Activated CD4-positive, alpha-beta memory T cell treated with anti-CD3 and anti-CD28 coated beads, Interleukin-2, amount 10 ng/mL, durations not matched to agents 7 days and 5 days (primary cell): ENCODE results near the gene ANO2. TPM values are rescaled to one million over a fixed set of nuclear protein-coding genes. Genes with fewer than 3 reads are reported as not detected.

Source experiments
- CTCF ChIA-PET: fragments of 350-600 bp; sonication (Branson Sonifier 250); formaldehyde crosslinking; loops from one replicate; lab custom pipeline; 2021; ENCODE audit warnings: antibody characterized with exemption, inconsistent platforms; lab: Charles Lee
- POLR2A ChIA-PET: fragments of 350-600 bp; sonication (Branson Sonifier 250); formaldehyde crosslinking; loops from one replicate; lab custom pipeline; 2021; ENCODE audit warnings: antibody characterized with exemption; lab: Charles Lee
- DNase-seq: peaks from one replicate; pipeline ENCODE4 v3.0.0-alpha.2; 2020
- H3K27ac Mint-ChIP-seq: one replicate; pipeline ENCODE4 v1.8.0; 2021; ENCODE audit warnings: mild to moderate bottlenecking, mixed read lengths
- H3K27me3 Mint-ChIP-seq: one replicate; pipeline ENCODE4 v1.8.0; 2021; ENCODE audit warnings: mixed read lengths
- H3K36me3 Mint-ChIP-seq: one replicate; pipeline ENCODE4 v1.8.0; 2021; ENCODE audit warnings: low read depth, mixed read lengths
- H3K4me1 Mint-ChIP-seq: one replicate; pipeline ENCODE4 v1.8.0; 2021; ENCODE audit warnings: mixed read lengths
- H3K4me3 Mint-ChIP-seq: one replicate; pipeline ENCODE4 v1.8.0; 2021; ENCODE audit warnings: mild to moderate bottlenecking, mixed read lengths
- H3K9me3 Mint-ChIP-seq: one replicate; pipeline ENCODE4 v1.8.0; 2021; ENCODE audit warnings: mixed read lengths
- total RNA-seq, 2 experiments: library from RNA; stranded (reverse); gene quantifications; one replicate each; pipeline ENCODE4 v1.2.3, GENCODE V29; 2021

The ANO2 gene
- total RNA-seq, 2 experiments from 2014 or later, result not detected

DNA sequence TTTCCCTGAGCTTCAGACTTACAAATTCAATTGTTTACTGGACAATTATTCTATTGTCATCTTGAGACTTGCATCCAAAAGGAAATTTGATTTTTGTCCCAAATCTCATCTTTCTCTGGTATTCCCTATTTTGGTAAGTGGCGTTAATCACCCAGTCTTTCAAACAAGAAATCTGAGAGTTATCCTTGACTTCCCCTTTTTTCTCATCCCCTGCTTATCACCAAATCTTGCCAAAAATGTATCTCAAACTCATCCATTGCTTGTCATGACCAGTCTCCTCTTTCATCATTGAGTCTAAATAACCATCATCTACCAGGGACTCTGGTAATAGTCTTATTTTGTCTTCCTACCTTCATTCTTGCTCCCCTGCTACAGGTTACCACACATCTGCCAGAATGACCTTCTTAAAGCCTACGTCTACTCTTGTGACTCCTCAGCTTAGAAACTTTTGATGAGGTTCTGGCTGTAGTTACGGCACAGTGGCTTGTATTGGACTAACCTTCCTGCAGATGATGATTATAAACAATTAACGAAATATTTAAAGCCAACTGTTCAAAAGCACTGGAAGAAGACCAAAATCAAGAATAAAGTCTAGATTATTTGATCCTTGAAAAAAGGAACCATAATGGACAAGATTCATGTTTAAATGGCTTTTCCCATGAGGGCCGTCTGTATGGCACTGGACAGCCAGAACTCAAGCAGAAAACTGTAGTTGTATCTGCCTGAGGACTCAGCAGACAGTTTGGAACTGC is 9.0 kb upstream of the ANO2 start:
- no peak for DNase-seq
- Mint-ChIP-seq H3K9me3 (no peaks in the 10 kb centered on the region), H3K4me3 (no peak overlapping the region), H3K4me1 (no peaks in the 10 kb centered on the region), H3K27me3 (peaks cover 35% of the 10 kb centered on the region), H3K27ac (no peak overlapping the region), H3K36me3 (no peaks in the 10 kb centered on the region)
- CTCF ChIA-PET, result no interaction called here
- POLR2A ChIA-PET, result no interaction called here

- ChIA-PET POLR2A (no interaction called here), CTCF (no interaction called here)
- H3K27ac Mint-ChIP-seq, result no peak overlapping the region
- peaks cover 35% of the 10 kb centered on the region for H3K27me3 Mint-ChIP-seq
- H3K9me3 Mint-ChIP-seq, result no peaks in the 10 kb centered on the region
- no peak for DNase-seq
- no peak overlapping the region for H3K4me3 Mint-ChIP-seq
- no peaks in the 10 kb centered on the region for H3K36me3 Mint-ChIP-seq
- H3K4me1 Mint-ChIP-seq, result no peaks in the 10 kb centered on the region
Measured at GRCh38 chr12:5952031-5952430, 7.0 kb upstream of the ANO2 start.

DNA sequence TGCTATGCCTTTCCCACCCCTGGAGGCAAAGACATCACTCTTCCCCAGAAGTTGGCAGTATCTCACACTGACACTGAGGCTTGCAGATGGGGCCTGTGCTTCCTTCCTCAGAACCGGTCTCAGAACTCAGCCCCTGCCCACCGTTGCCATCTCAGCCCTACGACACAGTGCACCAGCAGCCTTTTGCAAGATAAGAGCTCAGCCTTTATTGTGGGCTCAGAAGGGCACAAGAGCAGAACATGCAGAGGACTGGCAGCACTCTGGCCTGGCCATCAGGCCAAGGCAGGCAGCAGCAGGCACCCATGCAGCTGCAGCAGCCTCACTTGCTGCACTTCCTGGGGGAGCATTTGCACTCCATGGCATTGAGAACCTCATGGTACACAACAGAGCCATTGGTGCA is 3.6 kb upstream of the ANO2 start:
- ChIA-PET CTCF (no interaction called here), POLR2A (no interaction called here)
- Mint-ChIP-seq H3K36me3 (no peaks in the 10 kb centered on the region), H3K27ac (no peak overlapping the region), H3K4me1 (peaks cover 2% of the 10 kb centered on the region), H3K27me3 (peaks cover 57% of the 10 kb centered on the region), H3K9me3 (no peaks in the 10 kb centered on the region), H3K4me3 (no peak overlapping the region)
- DNase-seq, result no peak

DNA sequence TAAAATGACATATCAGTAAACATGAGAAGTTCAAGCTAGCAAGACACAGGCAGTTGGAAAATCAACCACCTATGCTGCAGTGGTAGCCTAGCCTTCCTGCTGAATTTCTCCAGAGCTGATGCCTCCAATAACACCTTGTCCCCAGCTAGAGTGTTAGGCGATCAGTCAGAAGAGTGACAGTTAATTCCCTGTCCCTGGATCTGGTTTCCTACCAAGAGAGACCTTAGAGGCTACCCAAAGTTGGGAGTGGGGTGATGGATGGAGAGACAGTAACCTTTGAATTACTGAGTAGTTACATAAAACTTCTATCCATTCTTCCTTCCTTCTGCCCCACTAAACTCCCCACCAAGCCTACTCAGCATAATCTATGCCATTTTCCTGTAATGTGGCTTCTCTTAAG is 1.9 kb upstream of the ANO2 start:
- no peaks in the 10 kb centered on the region for H3K9me3 Mint-ChIP-seq
- H3K36me3 Mint-ChIP-seq, result no peaks in the 10 kb centered on the region

GRCh38 chr12:5946388-5946787 is 1.3 kb upstream of the ANO2 start:
- H3K9me3 Mint-ChIP-seq, result no peaks in the 10 kb centered on the region
- H3K4me3 Mint-ChIP-seq, result no peak overlapping the region
- H3K4me1 Mint-ChIP-seq, result peaks cover 2% of the 10 kb centered on the region
- CTCF ChIA-PET, result no interaction called here
- no peak for DNase-seq
- H3K27me3 Mint-ChIP-seq, result peaks cover 62% of the 10 kb centered on the region
- no peaks in the 10 kb centered on the region for H3K36me3 Mint-ChIP-seq
- POLR2A ChIA-PET, result no interaction called here
- H3K27ac Mint-ChIP-seq, result no peak overlapping the region

More for the DNA sequence above, 1.9 kb upstream of the ANO2 start:
- peaks cover 2% of the 10 kb centered on the region for H3K4me1 Mint-ChIP-seq
- H3K4me3 Mint-ChIP-seq, result no peak overlapping the region
- CTCF ChIA-PET, result no interaction called here
- no peak for DNase-seq
- H3K27ac Mint-ChIP-seq, result no peak overlapping the region
- POLR2A ChIA-PET, result no interaction called here
- peaks cover 64% of the 10 kb centered on the region for H3K27me3 Mint-ChIP-seq

- ChIA-PET CTCF (no interaction called here), POLR2A (no interaction called here)
- no peak overlapping the region for H3K27ac Mint-ChIP-seq
- no peak for DNase-seq
- no peak overlapping the region for H3K4me3 Mint-ChIP-seq
- H3K27me3 Mint-ChIP-seq, result peaks cover 57% of the 10 kb centered on the region
- H3K36me3 Mint-ChIP-seq, result no peaks in the 10 kb centered on the region
- H3K9me3 Mint-ChIP-seq, result no peaks in the 10 kb centered on the region
- peaks cover 2% of the 10 kb centered on the region for H3K4me1 Mint-ChIP-seq
Measured at GRCh38 chr12:5944688-5945070, 380 bp downstream of the ANO2 start.

GRCh38 chr12:5944053-5944452 is 1.0 kb downstream of the ANO2 start:
- DNase-seq, result no peak
- Mint-ChIP-seq H3K4me1 (peaks cover 2% of the 10 kb centered on the region), H3K9me3 (no peaks in the 10 kb centered on the region), H3K36me3 (no peaks in the 10 kb centered on the region), H3K27ac (no peak overlapping the region), H3K27me3 (peaks cover 61% of the 10 kb centered on the region), H3K4me3 (no peak overlapping the region)
- ChIA-PET POLR2A (no interaction called here), CTCF (no interaction called here)

DNA sequence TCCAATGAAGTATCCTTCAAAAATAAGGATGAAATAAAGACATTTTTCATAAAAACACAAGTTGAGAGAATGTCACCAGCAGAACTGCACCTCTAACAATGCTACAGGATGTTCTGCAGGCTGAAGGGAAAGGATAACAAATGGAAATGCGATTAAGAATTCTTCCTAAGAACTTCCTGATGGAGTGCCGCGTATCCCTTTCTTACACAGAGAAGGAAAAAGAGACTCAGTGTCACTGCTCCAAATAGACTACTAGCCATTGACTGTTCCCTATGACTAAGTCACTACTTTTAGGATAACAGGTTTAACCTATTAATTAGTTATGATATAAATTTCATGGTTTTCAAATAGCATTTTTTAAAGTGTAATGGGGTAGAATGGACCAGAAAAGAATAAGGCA is 3.2 kb downstream of the ANO2 start:
- Mint-ChIP-seq H3K36me3 (no peaks in the 10 kb centered on the region), H3K27ac (no peak overlapping the region), H3K27me3 (peaks cover 55% of the 10 kb centered on the region), H3K4me3 (no peak overlapping the region), H3K4me1 (peaks cover 2% of the 10 kb centered on the region), H3K9me3 (no peaks in the 10 kb centered on the region)
- no peak for DNase-seq
- ChIA-PET POLR2A (no interaction called here), CTCF (interaction anchor here (0.7 kb wide), 1 partner anchor 47 kb away, joined by 3 read pairs; no protein-coding TSS in a partner anchor)

DNA sequence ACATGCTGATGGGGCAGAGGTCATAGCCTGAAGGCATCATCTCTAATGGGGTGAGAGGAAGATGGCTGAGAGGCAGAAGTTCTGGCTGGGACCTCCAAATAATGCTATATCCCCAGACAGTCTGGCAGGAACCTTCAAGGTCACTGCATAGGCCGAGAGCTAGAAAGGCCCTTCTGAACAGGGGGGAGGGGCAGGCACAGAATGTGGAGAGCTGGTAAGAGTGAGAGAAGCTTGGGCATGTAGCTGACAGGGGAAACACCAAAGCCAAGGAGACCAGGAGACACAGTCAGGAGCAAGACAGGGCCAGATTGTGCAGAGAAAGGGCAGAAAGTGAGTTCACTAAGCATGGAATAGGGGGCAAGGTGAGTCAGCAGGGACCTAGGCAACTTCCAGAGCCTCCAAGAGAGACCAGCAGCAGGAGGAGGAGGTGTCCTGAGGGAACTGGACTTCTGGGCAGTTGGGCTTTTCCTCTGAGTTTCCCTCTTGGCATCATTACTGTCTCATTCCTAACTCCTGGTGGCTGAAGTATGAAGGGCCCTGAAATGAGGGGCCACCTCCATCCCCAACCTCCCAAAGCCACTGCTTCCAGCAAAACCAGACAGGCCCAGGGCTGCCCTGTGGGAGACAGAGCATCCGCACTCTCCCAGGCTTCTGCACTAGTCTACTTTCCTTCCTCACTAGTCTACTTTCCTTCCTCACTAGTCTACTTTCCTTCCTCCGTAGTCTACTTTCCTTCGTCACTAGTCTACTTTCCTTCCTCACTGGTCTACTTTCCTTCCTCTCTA is 17.1 kb downstream of the ANO2 start:
- Mint-ChIP-seq H3K36me3 (no peaks in the 10 kb centered on the region), H3K27me3 (no peaks in the 10 kb centered on the region), H3K9me3 (peaks cover 15% of the 10 kb centered on the region), H3K4me3 (no peak overlapping the region), H3K27ac (no peak overlapping the region), H3K4me1 (no peaks in the 10 kb centered on the region)
- no peak for DNase-seq
- POLR2A ChIA-PET, result no interaction called here
- CTCF ChIA-PET, result no interaction called here

GRCh38 chr12:5925646-5926045 is 19.4 kb downstream of the ANO2 start:
- ChIA-PET POLR2A (no interaction called here), CTCF (no interaction called here)
- DNase-seq, result no peak
- no peaks in the 10 kb centered on the region for H3K36me3 Mint-ChIP-seq
- no peaks in the 10 kb centered on the region for H3K27me3 Mint-ChIP-seq
- H3K4me1 Mint-ChIP-seq, result no peaks in the 10 kb centered on the region
- no peak overlapping the region for H3K4me3 Mint-ChIP-seq
- H3K27ac Mint-ChIP-seq, result no peak overlapping the region
- H3K9me3 Mint-ChIP-seq, result peaks cover 10% of the 10 kb centered on the region

GRCh38 chr12:5924342-5924741 is 20.7 kb downstream of the ANO2 start:
- DNase-seq, result no peak
- Mint-ChIP-seq H3K9me3 (peaks cover 8% of the 10 kb centered on the region), H3K36me3 (no peaks in the 10 kb centered on the region), H3K27me3 (no peaks in the 10 kb centered on the region), H3K4me3 (no peak overlapping the region), H3K27ac (no peak overlapping the region), H3K4me1 (no peaks in the 10 kb centered on the region)
- ChIA-PET CTCF (no interaction called here), POLR2A (no interaction called here)

DNA sequence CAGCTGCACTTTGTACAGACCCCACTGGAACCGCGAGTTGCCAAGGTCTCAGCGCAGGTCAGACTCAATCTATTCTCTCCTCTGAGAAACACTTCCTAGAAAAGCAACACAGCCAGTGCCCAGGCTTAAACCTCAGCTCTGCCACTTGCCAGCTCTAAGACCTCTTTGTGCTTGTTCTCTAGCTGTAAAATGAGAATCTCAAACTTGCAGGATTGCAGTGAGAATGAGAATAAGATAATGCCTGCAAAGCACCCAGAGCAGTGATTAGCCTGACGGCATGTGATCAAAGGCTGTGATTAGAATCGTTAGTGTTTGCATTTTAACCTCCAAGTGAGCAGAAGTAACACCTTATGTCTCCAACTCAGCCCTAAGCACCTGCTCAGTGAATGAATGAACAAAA is 21.3 kb downstream of the ANO2 start:
- H3K4me1 Mint-ChIP-seq, result no peaks in the 10 kb centered on the region
- no peaks in the 10 kb centered on the region for H3K36me3 Mint-ChIP-seq
- H3K27ac Mint-ChIP-seq, result no peak overlapping the region
- no peak for DNase-seq
- no peaks in the 10 kb centered on the region for H3K27me3 Mint-ChIP-seq
- H3K4me3 Mint-ChIP-seq, result no peak overlapping the region
- CTCF ChIA-PET, result no interaction called here
- POLR2A ChIA-PET, result no interaction called here
- H3K9me3 Mint-ChIP-seq, result peaks cover 8% of the 10 kb centered on the region

DNA sequence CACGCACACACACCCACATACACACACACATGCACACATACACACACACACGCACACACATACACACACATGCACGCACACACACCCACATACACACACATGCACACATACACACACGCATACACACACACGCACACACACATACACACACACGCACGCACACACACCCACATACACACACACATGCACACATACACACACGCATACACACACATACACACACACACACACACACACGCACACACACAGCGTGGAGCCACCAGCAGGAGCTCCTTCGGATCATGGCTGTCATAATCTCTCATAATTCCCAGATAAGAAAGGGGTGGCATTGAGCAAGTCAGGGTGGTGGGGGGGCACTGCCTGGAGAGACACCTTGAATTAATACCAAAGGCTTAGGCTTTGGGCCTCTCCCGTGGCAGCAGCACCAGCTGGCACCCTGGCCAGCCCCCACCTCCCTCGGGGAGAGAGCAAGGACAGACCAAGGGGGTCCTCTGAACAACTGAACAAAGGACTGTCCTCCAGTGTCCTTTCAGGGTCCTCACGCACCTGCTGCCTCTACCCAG is 21.9 kb downstream of the ANO2 start:
- CTCF ChIA-PET, result no interaction called here
- DNase-seq, result no peak
- no peak overlapping the region for H3K4me3 Mint-ChIP-seq
- no peaks in the 10 kb centered on the region for H3K27me3 Mint-ChIP-seq
- H3K27ac Mint-ChIP-seq, result no peak overlapping the region
- no peaks in the 10 kb centered on the region for H3K36me3 Mint-ChIP-seq
- H3K4me1 Mint-ChIP-seq, result no peaks in the 10 kb centered on the region
- POLR2A ChIA-PET, result no interaction called here
- peaks cover 8% of the 10 kb centered on the region for H3K9me3 Mint-ChIP-seq
